NOMO-1 (cell line): ENCODE measurements around the gene GPHA2.
"Not testable (repeated sequence)": the region's sequence is repeated elsewhere in the genome, so short reads cannot be mapped to it uniquely, and the experiment has no call there.

Experiments
- DNase-seq, 2 experiments: peaks; one replicate each; lab custom pipeline; 2025; ENCODE audit not compliant: unreplicated experiment in 2 of 2; lab: John Stamatoyannopoulos, UW

Gene GPHA2, protein sequence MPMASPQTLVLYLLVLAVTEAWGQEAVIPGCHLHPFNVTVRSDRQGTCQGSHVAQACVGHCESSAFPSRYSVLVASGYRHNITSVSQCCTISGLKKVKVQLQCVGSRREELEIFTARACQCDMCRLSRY

DNA sequence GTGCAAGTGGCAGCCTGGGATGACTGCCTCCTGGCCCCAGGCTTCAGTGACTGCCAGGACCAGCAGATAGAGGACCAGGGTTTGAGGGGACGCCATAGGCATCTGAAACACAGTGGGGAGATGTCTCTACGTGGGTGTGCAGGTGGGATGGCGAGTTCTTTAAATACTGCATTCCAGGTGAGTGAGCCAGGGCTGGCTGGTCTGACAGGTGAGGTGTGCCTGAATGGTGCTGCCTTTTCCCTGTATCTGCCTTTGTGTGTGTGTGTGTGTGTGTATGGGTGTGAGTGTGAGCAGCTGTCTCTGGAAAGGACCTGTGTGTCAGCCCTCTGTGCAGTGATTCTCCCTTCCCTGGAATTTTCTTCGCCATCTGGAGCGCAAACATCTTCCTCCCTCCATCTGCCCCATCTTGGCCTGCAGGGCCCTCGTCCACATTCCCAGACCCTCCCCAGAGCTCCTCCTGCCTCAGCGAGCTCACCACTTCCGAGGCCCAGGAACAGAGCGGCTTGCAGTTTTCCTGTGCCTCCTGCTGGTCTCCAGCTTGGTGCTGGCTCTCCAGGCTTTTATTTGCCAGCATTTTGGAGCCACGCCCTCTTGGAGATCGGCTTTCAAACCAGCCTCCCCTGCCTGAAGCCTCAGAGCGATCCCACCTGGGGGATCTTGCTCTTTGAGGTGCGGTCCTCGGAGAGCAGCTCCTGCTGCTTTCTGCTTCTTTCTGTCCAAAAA is at the start of gene GPHA2:
Gene GPHA2 (minus strand): TSS at position 535 of the 723 bp plus-strand sequence. CDS start 433 bp downstream, at position 102.
- no peak for DNase-seq

DNA sequence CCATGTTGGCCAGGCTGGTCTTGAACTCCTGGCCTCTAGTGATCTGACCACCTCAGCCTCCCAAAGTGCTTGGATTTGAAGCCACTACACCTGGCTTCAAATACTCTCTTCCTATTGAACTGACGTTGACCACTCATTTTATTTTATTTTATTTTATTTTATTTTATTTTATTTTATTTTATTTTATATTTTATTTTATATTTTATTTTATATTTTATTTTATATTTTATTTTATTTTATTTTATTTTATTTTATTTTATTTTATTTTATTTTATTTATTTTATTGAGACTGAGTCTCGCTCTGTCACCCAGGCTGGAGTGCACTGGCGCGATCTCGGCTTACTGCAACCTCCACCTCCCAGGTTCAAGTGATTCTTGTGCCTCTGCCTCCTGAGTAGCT is 47.6 kb upstream of the GPHA2 start:
- DNase-seq = not testable (repeated sequence)

DNA sequence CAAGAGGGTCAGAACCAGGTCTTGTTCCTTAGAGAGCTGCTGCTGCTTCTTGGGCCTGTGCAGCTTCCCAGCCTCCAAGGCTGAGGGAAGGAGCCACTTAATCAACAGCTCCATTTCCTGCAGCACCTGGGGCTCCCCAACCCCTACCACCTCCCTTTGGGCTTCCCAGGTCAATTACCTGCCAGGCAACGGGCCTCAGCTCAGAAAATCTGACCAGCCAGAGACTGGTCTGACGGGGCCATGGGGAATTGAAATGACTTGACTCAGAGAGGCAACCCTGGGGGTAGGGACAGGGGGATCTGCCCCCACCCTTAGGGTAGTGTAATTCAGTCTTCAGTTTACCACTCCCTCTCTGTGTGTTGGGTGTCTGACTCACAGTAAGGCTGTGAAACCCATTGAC is 41.0 kb upstream of the GPHA2 start:
- no peak for DNase-seq

DNA sequence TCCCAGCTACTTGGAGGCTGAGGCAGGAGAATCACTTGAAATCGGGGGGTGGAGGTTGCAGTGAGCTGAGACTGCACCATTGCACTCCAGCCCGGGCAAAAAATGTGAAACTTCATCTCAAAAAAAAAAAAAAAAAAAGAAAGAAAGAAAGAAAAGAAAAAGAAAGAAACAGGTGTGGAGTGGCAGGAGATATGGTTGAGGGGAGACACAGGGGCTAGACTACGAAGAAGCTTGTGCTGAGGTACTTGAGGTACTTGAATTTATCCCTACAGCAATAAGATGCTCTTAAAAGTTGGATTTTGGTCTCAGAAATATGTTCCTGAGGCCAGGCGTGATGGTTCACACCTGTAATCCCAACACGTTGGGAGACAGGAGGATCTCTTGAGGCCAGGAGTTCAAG is 38.4 kb upstream of the GPHA2 start:
- no peak for DNase-seq

DNA sequence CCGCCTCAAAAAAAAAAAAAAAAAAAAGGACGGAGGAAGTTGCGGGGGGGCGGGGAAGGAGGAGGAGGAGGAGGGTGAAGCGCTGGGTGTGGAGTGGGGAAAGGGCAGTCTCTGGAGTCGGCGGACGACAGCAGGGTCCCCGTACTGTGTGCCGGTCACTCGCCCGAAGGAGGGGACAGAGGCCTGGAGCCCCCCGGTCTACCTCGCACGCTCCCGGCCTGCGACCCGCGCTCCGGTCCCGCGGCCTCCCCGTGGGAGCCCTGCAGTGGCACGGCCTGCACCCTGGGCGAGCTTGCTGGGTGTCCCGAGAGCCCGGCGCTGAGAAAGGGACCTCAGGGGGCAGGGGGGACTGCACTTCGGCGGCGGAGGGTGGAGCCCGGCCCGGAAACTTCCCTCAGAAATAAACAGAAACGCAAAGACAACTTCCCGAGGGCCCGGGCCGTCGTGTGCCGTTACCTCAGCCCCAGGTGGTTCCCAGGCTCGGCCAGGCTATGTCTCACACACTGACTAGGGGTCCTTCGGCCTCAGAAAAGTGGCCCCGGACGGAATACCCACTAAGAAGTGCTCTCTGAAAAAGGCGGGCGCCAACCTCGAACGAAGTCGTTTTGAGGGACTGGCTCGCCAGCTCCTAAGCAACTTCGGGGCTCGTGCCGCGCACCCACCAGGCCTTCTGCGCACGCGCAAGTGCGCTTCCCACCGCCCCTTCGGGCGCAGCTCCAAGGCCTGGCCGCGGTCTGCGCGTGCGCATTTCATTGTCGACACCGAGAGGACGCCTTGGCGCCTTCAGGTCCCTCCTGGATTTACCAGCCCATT is 35.9 kb upstream of the GPHA2 start, which contains the start of gene MAJIN:
Gene MAJIN (minus strand): TSS at position 688 of the 813 bp plus-strand sequence. CDS start 12,703 bp downstream, outside the sequence.
- DNase-seq = peak; percentile 7 to 18

DNA sequence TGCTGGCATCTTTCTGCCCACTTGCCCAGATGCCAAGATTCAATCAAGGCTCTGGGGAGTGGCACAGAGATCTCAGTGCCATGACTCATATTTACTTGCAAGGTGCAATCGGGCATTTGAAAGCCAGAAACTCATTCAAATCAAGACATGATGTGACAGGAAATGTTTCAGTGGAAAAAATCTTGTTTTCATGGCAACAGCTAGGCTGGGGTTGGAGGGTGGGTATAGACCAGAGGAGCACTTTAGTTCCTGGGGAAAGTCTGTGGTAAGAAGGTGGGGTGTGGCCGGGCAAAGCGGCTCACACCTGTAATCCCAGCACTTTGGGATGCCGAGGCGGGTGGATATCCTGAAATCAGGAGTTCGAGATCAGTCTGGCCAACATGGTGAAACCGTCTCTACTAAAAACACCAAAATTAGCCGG is 35.0 kb upstream of the GPHA2 start:
- no peak for DNase-seq

DNA sequence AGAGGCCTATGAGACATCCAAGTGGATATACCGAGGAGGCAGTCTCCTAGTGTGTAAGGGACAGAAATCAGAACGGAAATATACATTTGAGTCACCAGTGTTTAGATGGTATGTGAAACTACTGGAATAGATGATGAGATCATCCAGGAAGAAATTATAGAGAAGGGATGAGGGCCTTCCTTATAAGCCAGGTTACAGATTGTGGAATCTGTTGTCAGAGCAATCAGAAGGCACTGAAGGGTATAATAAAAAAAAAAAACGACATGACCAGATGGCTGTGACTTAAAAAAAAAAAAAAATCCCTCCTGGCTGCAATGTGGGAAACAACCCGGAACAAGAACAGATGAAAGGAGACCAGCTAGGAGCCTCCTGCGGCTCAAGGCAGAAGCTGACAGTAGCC is 33.5 kb upstream of the GPHA2 start:
- DNase-seq = no peak

DNA sequence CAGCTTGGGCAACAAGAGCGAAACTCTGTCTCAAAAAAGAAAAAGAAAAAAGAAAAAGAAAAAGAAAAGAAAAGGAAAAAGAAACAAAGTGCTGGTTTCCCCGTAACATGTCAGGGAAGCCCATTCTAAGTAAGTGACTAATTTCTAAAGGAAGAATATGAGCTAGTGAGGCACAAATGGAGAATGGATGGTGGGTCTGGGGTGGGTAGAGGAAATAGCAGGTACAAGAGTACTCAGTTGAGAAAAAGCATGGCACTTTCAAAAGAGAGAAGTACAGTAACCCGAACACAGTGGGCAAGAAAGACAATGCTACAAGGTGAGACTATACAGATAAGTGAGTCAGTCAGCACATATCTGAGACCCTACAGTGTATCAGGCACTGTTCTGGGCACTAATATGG is 31.7 kb upstream of the GPHA2 start:
- no peak for DNase-seq

DNA sequence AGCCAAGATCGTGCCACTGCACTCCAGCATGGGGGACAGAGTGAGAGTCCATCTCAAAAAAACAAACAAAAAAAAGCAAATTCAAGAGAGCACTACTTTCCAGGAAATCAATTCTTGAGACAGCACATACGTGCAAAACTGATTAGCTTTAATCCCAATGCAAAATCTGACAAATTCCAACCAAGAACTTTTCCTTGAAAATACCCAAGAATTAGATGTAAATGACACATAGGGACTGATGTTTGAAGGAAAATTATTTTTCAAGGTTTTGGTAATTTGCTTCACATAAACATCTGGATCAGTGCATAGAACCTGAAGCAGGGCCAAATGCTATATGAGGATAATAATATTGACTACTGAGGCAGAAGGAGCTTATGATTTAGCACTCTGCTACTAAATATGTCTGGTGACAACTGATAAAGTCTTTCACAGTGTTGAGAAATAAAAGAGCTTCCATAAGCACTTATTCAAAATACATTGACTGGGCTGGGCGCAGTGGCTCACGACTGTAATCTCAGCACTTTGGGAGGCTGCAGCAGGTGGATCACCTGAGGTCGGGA is 27.5 kb upstream of the GPHA2 start:
- DNase-seq = no peak

DNA sequence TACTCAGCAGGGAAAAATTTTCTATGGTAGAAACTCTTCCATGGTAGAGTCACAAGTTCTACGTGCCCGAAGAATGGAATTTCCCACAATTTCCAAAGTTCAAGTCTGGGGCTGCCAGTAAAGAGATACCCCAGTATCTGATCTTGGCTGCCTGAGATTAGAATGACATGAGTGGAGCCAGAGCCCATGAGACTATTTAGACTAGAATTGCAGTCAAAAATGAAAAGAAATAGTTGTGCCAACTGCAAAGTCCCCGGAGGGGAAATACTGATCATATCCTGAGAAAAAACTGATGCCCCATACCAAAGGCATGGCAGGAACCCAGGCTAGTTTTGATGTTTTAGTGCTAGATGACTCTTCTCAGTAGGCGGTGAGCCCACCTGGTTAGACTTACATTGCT is 25.0 kb upstream of the GPHA2 start:
- no peak for DNase-seq

DNA sequence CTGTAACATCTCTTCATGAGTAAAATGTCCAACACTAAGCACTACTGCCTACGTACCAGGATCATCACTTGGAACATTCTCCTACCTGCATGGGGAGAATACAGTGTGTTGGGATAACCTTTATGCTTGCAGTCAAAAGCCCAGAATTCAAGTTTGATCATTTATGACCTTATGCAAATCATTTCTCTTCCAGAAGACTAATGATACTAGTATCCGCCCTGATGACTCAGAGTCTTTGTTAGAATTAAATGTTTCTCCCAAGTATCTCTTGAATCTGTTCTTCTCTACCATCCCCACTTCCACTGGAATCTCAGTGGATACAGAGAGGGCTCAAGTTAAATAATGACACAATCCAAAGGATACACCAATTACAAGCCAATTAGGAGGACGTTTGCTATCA is 23.8 kb upstream of the GPHA2 start:
- DNase-seq = no peak

DNA sequence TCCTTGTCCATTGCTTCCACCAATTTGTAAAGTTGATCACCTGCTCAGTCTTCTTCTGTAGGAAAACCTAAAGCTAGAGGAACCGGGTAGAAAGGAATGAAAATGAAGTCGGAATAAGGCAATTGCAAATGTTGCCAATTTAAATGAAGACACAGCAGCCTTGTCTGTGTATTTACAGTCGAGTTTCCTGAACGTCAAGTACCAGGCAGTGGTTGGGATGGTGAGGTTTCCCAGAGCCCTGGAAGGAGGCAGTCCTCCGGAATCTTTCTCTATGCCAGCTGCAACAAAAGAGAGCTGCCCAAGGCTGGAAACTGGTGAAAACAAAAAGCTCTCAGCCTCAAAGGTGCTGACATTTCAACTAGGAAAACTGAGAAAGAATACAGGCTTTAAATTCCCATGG is 18.5 kb upstream of the GPHA2 start:
- DNase-seq = no peak

DNA sequence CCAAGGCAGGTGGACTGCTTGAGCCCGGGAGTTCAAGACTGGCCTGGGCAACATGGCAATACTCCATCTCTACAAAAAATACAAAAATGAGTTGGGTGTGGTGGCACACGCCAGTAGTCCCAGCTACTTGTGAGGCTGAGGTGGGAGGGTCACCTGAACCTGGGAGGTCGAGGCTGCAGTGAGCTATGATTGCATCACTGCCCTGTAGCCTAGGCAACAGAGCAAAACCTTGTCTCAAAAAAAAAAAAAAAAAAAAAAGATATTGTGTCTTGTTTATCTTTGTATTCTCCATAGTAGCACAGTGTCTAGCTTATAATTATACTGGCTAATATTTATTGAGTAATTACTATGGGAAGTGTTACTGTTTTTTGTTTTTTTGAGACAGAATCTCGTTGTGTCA is 15.8 kb upstream of the GPHA2 start:
- no peak for DNase-seq

DNA sequence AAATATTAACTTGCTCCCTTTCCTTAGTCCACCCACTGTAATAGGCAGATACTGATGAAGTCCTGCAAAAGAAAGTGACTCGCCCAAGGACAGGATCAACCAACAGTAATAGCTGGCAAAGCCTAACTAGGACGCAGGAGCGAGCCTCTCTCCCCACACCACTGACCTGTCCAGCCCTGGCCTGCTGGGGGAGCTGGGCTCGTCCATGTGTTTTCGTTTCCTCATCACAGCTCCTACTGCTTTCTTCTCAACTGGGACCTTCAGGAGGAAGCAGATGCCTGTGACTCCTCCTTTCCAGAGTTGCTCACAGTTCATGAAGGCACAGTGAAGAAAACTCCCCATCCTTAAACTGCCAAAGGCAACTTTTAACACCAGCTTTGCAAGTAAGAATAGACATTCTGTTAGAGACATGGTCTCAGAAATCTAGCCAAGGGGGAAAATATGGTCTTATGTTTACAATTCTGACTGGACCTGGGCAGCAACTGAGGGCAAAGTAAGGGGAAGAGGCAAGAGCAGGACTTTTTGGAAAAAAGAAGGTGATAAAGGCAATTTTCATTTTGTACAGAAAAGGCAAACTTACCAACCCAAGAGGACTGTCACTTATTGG is 11.6 kb upstream of the GPHA2 start:
- DNase-seq = no peak

DNA sequence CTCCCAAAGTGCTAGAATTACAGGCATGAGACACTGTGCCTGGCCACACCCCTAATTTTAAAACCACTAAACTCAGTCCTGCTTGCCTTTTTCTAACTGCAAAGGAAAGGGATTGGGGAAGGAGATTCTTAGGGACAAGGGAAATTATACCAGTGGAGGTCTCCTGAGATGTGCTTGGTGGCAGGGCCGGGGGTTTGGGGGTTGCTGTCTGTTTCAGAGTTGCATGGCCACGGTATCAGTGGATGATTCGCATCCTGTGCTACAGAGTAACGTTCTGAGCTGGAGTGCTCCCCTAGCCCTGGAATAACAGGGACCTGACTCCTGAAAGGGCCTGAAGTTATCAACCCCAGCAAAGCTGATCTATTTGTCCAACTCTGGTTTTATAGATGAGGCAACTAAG is 846 bp upstream of the GPHA2 start:
- DNase-seq = no peak

DNA sequence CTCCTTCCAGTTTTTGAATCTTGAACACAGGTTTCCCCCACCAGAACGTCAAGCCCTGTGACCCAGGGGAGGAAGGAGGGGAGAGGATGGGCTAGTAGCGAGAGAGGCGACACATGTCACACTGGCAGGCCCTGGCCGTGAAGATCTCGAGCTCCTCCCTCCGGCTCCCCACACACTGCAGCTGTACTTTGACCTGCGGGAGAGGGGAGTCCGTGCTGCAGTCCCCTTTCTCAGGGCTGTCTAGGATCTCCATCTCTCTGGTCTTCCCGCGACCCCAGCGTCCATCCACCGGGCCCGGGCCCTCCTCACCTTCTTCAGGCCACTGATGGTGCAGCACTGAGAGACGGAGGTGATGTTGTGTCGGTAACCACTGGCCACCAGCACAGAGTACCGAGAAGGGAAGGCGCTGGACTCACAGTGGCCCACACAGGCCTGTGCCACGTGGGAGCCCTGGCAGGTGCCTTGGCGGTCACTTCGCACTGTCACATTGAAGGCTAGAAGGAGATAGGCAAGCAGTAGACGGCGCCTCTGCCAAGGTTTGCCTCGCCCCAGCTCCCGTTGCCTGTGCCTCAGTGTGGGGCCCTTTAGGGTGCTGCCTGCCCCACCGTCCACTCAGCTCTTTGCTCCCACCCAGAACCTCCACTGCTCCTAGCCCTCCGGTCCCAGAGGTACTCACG is 873 bp downstream of the GPHA2 start:
- no peak for DNase-seq

DNA sequence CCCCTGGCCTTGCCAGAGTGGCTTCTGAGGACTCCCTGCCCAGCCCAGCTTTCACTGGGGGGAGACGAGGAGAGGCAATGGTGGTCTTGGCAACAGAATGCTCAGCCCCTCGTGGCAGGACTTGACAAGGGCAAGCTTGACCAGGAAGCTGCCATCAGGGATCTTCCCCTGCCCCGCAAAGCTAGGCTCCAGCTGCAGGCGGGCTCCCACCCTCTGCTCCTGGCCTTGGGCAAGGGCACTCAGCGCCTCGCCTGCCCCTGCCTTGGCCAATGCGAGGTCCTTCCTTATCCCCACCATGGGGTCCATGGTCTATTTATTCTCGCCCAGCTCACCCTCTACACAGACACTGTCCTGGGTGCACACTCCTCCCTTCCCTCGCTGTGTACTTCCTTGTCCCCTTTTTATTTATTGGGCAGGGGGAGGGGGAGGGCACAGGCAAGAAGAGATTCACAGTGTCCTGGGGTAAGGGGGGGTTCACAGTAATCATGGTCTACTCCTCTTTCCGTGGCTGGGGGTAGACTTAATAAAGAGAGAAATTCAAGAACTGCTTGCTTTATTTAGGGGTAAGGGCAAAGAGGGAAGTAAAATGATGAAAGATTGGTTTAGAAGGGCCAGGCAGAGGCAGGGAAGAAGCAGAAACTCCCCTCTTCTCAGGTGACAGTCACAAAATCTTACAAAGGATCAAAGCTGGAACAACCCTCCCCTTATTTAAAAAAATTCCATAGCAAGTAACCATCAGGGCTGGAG is 1.6 kb downstream of the GPHA2 start:
- DNase-seq = peak; percentile 9 to 37

DNA sequence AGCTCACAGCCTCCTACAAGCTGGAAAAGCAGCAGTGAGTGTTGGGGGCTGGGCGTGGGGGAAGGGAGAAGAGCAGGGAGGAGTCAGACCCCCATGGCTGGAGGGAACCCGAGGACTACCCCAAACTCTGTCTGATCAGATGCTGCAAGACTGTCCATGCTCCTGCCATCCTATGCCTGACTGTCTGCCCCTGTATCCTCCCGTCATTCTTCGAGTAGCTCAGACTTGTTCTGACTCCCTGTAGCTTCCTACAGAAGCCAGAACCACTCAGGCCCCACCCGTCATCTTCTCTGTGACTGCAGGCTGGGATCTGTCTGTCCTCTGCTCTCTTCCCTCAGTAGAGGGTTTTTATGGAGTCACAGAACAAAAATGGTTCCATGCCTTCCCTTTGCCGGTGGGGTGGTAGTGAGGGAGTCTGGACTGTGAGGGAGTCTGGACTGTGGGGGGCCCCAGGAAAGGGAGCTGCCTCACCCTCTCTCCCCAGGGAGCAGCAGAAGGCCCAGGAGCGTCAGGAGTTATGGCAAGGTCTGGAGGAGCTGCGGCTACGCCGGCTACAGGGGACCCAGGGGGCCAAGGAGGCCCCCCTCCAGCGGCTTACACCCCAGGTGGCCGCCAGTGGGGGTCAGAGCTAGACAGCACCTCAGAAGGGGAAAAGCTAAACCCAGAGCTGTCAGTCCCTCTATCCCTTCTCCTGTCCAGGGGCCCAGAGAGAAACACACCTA is 2.3 kb downstream of the GPHA2 start:
- no peak for DNase-seq

DNA sequence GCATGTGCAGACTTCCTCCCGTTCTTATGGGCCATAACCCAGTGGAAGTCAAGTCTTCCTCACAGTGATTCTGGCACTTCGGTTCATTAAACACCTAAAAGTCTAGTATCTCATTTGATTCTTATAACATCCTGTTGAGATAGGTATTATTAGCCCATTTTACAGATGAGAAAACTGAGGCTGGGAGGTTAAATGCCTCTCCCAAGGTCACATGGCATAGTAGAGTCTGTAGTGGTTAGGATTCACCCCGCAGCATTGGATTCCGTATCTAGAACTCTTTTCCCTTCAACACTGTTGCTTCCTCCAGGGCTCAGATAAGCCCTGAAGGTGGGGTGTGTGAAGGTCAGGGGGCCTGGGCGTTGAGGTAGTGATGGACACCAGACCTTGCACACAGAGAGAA is 3.4 kb downstream of the GPHA2 start:
- DNase-seq = no peak
